OCI-LY3 (cell line): ENCODE measurements around the gene RIMOC1.

Experiments used
- H2AFZ ChIP-seq: fragments of 200-600, 300-600 bp; shearing (Covaris generic); 2 replicates; pipeline ENCODE4 v1.6.0; 2014; ENCODE audit warnings: antibody characterized with exemption, low read depth, low read length
- H3K27ac ChIP-seq: fragments of 200-600, 300-600 bp; sonication (generic); 2 replicates; pipeline ENCODE4 v1.5.1; 2014; ENCODE audit warnings: mild to moderate bottlenecking, low read length, moderate library complexity, mixed read lengths
- H3K27me3 ChIP-seq: fragments of 200-600, 300-600 bp; sonication (generic); 2 replicates; pipeline ENCODE4 v1.6.1; 2014; ENCODE audit warnings: low read depth, low read length, mixed read lengths
- H3K36me3 ChIP-seq: fragments of 200-600, 300-600 bp; sonication (generic); replicated peaks from 2 replicates; pipeline ENCODE3; 2014; ENCODE audit warnings: low read depth, low read length, mixed read lengths
- H3K4me1 ChIP-seq: fragments of 300-600, 200-600 bp; sonication (generic); 2 replicates; pipeline ENCODE4 v1.6.1; 2014; ENCODE audit warnings: low read length, mixed read lengths
- H3K4me2 ChIP-seq: fragments of 200-600, 300-600 bp; sonication (generic); 2 replicates; pipeline ENCODE4 v1.6.1; 2014; ENCODE audit warnings: low read length, mixed read lengths
- H3K4me3 ChIP-seq: fragments of 300-600, 200-600 bp; sonication (generic); 2 replicates; pipeline ENCODE4 v1.5.1; 2014; ENCODE audit warnings: antibody characterized with exemption, mild to moderate bottlenecking, low read length, moderate library complexity
- H3K79me2 ChIP-seq: fragments of 300-600, 200-600 bp; shearing (Covaris generic); 2 replicates; pipeline ENCODE4 v1.6.1; 2014; ENCODE audit warnings: mild to moderate bottlenecking, low read length, mixed read lengths
- H3K9ac ChIP-seq: fragments of 300-600, 200-600 bp; shearing (Covaris generic); 2 replicates; pipeline ENCODE4 v1.6.0; 2014; ENCODE audit warnings: mild to moderate bottlenecking, low read length, moderate library complexity
- H3K9me3 ChIP-seq: fragments of 200-600, 300-600 bp; shearing (Covaris generic); 2 replicates; pipeline ENCODE4 v1.6.1; 2014; ENCODE audit warnings: low read length, mixed read lengths; ENCODE audit not compliant: insufficient read depth
- H4K20me1 ChIP-seq: fragments of 200-600, 300-600 bp; sonication (generic); 2 replicates; pipeline ENCODE4 v1.6.1; 2016; ENCODE audit warnings: low read length, mixed read lengths; ENCODE audit not compliant: insufficient read depth
- EZH2phosphoT487 ChIP-seq: fragments of 200-600 bp; shearing (Covaris generic); IDR thresholded peaks from 2 replicates; pipeline ENCODE4 v1.6.1; 2018; ENCODE audit warnings: antibody characterized with exemption, mixed run types, low read depth
- TF ChIP-seq, protein P1 (sequence below): fragments of 200-600, 300-600 bp; sonication (generic); IDR thresholded peaks from 2 replicates; pipeline ENCODE4 v1.5.1; 2014; ENCODE audit warnings: antibody characterized with exemption, low read length, low read depth

Gene RIMOC1

GRCh38 chr5:41870627-41871048 lies 33.5 kb upstream of the RIMOC1 start:
- peaks cover 15% of the 10 kb centered on the region for H3K4me1 ChIP-seq
- peak overlapping the region; percentile 78 for H3K9ac ChIP-seq
- no peak for TF ChIP-seq EZH2phosphoT487
- TF ChIP-seq, protein P1, sequence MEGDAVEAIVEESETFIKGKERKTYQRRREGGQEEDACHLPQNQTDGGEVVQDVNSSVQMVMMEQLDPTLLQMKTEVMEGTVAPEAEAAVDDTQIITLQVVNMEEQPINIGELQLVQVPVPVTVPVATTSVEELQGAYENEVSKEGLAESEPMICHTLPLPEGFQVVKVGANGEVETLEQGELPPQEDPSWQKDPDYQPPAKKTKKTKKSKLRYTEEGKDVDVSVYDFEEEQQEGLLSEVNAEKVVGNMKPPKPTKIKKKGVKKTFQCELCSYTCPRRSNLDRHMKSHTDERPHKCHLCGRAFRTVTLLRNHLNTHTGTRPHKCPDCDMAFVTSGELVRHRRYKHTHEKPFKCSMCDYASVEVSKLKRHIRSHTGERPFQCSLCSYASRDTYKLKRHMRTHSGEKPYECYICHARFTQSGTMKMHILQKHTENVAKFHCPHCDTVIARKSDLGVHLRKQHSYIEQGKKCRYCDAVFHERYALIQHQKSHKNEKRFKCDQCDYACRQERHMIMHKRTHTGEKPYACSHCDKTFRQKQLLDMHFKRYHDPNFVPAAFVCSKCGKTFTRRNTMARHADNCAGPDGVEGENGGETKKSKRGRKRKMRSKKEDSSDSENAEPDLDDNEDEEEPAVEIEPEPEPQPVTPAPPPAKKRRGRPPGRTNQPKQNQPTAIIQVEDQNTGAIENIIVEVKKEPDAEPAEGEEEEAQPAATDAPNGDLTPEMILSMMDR, result no peak
- H3K4me3 ChIP-seq, result peak overlapping the region; percentile 87
- no peaks in the 10 kb centered on the region for H3K9me3 ChIP-seq
- H3K27ac ChIP-seq, result peak overlapping the region; percentile 15; the same call in 1 of the 2 replicates
- no peaks in the 10 kb centered on the region for H3K27me3 ChIP-seq
- peaks cover 24% of the 10 kb centered on the region for H3K79me2 ChIP-seq
- H4K20me1 ChIP-seq, result 0 out of 2 replicates have a peak, but pooled peaks cover 3% of the 10 kb centered on the region
- peak overlapping the region; percentile 93 for H3K4me2 ChIP-seq
- H2AFZ ChIP-seq, result peak overlapping the region; percentile 79
- no peaks in the 10 kb centered on the region for H3K36me3 ChIP-seq

- Histone ChIP-seq H3K4me3 (no peak overlapping the region), H4K20me1 (0 out of 2 replicates have a peak, but pooled peaks cover 3% of the 10 kb centered on the region), H3K4me1 (peaks cover 15% of the 10 kb centered on the region), H3K9me3 (no peaks in the 10 kb centered on the region), H3K9ac (no peak overlapping the region), H3K4me2 (no peak overlapping the region), H3K27me3 (no peaks in the 10 kb centered on the region), H3K79me2 (peaks cover 24% of the 10 kb centered on the region), H3K36me3 (no peaks in the 10 kb centered on the region), H2AFZ (no peak overlapping the region), H3K27ac (no peak overlapping the region)
- no peak for TF ChIP-seq EZH2phosphoT487
- TF ChIP-seq, protein P1, result no peak
These were observed 32.3 kb upstream of the RIMOC1 start for GRCh38 chr5:41871852-41872251.

- Histone ChIP-seq H3K9ac (no peak overlapping the region), H3K4me2 (no peak overlapping the region), H3K9me3 (no peaks in the 10 kb centered on the region), H3K4me1 (peaks cover 13% of the 10 kb centered on the region; the same call in 1 of the 2 replicates), H2AFZ (no peak overlapping the region), H3K27me3 (no peaks in the 10 kb centered on the region), H3K79me2 (peaks cover 3% of the 10 kb centered on the region; the same call in 1 of the 2 replicates), H3K27ac (no peak overlapping the region), H3K4me3 (no peak overlapping the region), H3K36me3 (no peaks in the 10 kb centered on the region), H4K20me1 (no peaks in the 10 kb centered on the region)
- TF ChIP-seq, protein P1, result no peak
- no peak for TF ChIP-seq EZH2phosphoT487
These were observed 29.6 kb upstream of the RIMOC1 start for GRCh38 chr5:41874512-41875060.

GRCh38 chr5:41875121-41875520 lies 29.0 kb upstream of the RIMOC1 start:
- H3K36me3 ChIP-seq, result no peaks in the 10 kb centered on the region
- H3K9me3 ChIP-seq, result no peaks in the 10 kb centered on the region
- no peak overlapping the region for H3K27ac ChIP-seq
- H3K9ac ChIP-seq, result no peak overlapping the region
- no peaks in the 10 kb centered on the region for H3K27me3 ChIP-seq
- no peak overlapping the region for H2AFZ ChIP-seq
- H3K4me1 ChIP-seq, result peaks cover 13% of the 10 kb centered on the region; the same call in 1 of the 2 replicates
- no peak overlapping the region for H3K4me2 ChIP-seq
- no peaks in the 10 kb centered on the region for H4K20me1 ChIP-seq
- TF ChIP-seq EZH2phosphoT487, result no peak
- no peaks in the 10 kb centered on the region for H3K79me2 ChIP-seq
- no peak overlapping the region for H3K4me3 ChIP-seq
